Measurements from ENCODE around the gene SPSB3. TPM values are rescaled to one million over a fixed set of nuclear protein-coding genes. Genes with fewer than 3 reads are reported as not detected.

Gene SPSB3
- total and polyA plus RNA-seq, 2 experiments from 2014 or later, result 27.1 to 34.7 TPM

DNA sequence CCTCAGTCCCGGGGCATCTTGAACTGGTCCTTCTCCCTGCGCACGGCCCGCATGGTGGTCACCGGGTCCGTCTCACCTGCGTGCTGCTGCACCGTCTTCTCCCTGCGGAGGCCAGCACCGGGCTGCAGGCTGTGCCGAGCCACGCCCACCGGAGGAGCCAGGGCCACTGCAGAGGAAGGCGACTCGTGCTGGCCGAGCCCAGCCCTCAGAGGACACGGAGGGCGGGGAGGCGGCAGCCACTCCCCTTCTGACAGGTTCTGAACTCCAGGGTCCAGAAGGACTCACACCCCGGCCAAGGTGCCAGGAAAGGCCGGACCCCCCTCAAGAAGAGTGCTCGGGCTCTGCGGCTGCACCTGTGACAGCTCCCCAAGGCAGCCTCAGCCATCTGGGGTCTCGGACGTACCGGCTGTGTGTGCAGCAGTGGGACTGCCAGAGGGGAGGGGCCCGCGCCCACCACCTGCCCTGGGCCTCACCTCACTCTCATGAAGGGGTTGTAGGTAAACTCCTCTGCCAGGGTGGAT, 27.0 kb upstream of the SPSB3 start:
- no peak overlapping the region for H3K4me3 Mint-ChIP-seq
- TF ChIP-seq, protein P1, sequence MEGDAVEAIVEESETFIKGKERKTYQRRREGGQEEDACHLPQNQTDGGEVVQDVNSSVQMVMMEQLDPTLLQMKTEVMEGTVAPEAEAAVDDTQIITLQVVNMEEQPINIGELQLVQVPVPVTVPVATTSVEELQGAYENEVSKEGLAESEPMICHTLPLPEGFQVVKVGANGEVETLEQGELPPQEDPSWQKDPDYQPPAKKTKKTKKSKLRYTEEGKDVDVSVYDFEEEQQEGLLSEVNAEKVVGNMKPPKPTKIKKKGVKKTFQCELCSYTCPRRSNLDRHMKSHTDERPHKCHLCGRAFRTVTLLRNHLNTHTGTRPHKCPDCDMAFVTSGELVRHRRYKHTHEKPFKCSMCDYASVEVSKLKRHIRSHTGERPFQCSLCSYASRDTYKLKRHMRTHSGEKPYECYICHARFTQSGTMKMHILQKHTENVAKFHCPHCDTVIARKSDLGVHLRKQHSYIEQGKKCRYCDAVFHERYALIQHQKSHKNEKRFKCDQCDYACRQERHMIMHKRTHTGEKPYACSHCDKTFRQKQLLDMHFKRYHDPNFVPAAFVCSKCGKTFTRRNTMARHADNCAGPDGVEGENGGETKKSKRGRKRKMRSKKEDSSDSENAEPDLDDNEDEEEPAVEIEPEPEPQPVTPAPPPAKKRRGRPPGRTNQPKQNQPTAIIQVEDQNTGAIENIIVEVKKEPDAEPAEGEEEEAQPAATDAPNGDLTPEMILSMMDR (conservative IDR thresholded peaks at IDR 0.05; ENCODE audit: low read depth in 2 of 2), result peak in 1 of 2 experiments; percentile 30; a peak in 1 of 4 replicates
- no peak for TF ChIP-seq NANOG (IDR thresholded peaks at IDR 0.05; ENCODE audit: borderline replicate concordance)
- Histone ChIP-seq H3K4me3 (no peak overlapping the region), H3K9me2 (ENCODE audit: insufficient read depth) (no peaks in the 10 kb centered on the region), H3K4me1 (ENCODE audit: insufficient read depth) (no peaks in the 10 kb centered on the region), H4K20me1 (replicated peaks; ENCODE audit: insufficient read depth) (no peaks in the 10 kb centered on the region; the same call in 1 of the 2 replicates), H3K79me2 (replicated peaks; ENCODE audit: insufficient read depth) (no peaks in the 10 kb centered on the region; the same call in 1 of the 2 replicates), H3F3A (replicated peaks; ENCODE audit: low read depth) (no peaks in the 10 kb centered on the region; the same call in 1 of the 2 replicates), H2AFZ (no peak overlapping the region), H3K4me2 (no peak overlapping the region), H3K36me3 (ENCODE audit: insufficient read depth) (no peaks in the 10 kb centered on the region), H3K27ac (ENCODE audit: low read depth) (no peak overlapping the region), H3K27me3 (ENCODE audit: insufficient read depth) (no peaks in the 10 kb centered on the region)
- H3K27ac Mint-ChIP-seq, result no peak overlapping the region
- H3K36me3 Mint-ChIP-seq (ENCODE audit: low read depth), result peaks cover 34% of the 10 kb centered on the region
- DNase-seq (ENCODE audit: low spot score), result peak; percentile 76
- H3K27me3 Mint-ChIP-seq (ENCODE audit: insufficient read depth, low read depth, poor library complexity), result peaks cover 4% of the 10 kb centered on the region
- peak; percentile 97 for ATAC-seq
- no peaks in the 10 kb centered on the region for H3K4me1 Mint-ChIP-seq
- peaks cover 10% of the 10 kb centered on the region; the same call in 2 of the 3 replicates for H3K9me3 Mint-ChIP-seq

DNA sequence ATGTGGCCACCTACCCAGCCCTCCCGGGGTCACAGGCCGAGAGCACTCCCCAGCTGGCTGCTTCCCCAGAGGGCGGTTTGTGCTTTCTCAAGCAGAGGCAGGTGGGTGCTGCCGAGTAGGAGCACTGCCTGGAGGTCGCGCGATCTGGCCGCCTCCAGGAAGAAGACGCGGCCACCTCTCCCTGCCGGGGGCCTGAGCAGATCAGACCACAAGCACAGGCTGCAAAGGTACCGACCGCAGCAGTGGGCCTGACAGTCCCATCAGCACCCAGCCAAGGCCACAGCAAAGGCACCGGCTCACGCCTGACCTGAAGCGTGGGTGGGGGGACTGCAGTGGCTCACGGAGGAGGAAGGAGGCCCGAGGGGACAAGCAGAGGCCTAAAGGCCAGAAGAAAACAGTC, 26.3 kb upstream of the SPSB3 start:
- H3K27ac ChIP-seq (ENCODE audit: low read depth), result no peak overlapping the region
- no peak overlapping the region for H2AFZ ChIP-seq
- H4K20me1 ChIP-seq (replicated peaks; ENCODE audit: insufficient read depth), result no peaks in the 10 kb centered on the region; the same call in 1 of the 2 replicates
- peaks cover 4% of the 10 kb centered on the region for H3K27me3 Mint-ChIP-seq (ENCODE audit: insufficient read depth, low read depth, poor library complexity)
- H3K27me3 ChIP-seq (ENCODE audit: insufficient read depth), result no peaks in the 10 kb centered on the region
- H3K4me3 Mint-ChIP-seq, result no peak overlapping the region
- H3K9me2 ChIP-seq (ENCODE audit: insufficient read depth), result no peaks in the 10 kb centered on the region
- no peak overlapping the region for H3K4me3 ChIP-seq
- H3K4me1 ChIP-seq (ENCODE audit: insufficient read depth), result no peaks in the 10 kb centered on the region
- H3K79me2 ChIP-seq (replicated peaks; ENCODE audit: insufficient read depth), result no peaks in the 10 kb centered on the region; the same call in 1 of the 2 replicates
- H3F3A ChIP-seq (replicated peaks; ENCODE audit: low read depth), result no peaks in the 10 kb centered on the region; the same call in 1 of the 2 replicates
- no peak overlapping the region for H3K27ac Mint-ChIP-seq
- no peak for DNase-seq (ENCODE audit: low spot score)
- H3K36me3 Mint-ChIP-seq (ENCODE audit: low read depth), result peaks cover 39% of the 10 kb centered on the region
- TF ChIP-seq, protein P1 (conservative IDR thresholded peaks at IDR 0.05; ENCODE audit: low read depth in 2 of 2), result no peak
- TF ChIP-seq, protein P2, sequence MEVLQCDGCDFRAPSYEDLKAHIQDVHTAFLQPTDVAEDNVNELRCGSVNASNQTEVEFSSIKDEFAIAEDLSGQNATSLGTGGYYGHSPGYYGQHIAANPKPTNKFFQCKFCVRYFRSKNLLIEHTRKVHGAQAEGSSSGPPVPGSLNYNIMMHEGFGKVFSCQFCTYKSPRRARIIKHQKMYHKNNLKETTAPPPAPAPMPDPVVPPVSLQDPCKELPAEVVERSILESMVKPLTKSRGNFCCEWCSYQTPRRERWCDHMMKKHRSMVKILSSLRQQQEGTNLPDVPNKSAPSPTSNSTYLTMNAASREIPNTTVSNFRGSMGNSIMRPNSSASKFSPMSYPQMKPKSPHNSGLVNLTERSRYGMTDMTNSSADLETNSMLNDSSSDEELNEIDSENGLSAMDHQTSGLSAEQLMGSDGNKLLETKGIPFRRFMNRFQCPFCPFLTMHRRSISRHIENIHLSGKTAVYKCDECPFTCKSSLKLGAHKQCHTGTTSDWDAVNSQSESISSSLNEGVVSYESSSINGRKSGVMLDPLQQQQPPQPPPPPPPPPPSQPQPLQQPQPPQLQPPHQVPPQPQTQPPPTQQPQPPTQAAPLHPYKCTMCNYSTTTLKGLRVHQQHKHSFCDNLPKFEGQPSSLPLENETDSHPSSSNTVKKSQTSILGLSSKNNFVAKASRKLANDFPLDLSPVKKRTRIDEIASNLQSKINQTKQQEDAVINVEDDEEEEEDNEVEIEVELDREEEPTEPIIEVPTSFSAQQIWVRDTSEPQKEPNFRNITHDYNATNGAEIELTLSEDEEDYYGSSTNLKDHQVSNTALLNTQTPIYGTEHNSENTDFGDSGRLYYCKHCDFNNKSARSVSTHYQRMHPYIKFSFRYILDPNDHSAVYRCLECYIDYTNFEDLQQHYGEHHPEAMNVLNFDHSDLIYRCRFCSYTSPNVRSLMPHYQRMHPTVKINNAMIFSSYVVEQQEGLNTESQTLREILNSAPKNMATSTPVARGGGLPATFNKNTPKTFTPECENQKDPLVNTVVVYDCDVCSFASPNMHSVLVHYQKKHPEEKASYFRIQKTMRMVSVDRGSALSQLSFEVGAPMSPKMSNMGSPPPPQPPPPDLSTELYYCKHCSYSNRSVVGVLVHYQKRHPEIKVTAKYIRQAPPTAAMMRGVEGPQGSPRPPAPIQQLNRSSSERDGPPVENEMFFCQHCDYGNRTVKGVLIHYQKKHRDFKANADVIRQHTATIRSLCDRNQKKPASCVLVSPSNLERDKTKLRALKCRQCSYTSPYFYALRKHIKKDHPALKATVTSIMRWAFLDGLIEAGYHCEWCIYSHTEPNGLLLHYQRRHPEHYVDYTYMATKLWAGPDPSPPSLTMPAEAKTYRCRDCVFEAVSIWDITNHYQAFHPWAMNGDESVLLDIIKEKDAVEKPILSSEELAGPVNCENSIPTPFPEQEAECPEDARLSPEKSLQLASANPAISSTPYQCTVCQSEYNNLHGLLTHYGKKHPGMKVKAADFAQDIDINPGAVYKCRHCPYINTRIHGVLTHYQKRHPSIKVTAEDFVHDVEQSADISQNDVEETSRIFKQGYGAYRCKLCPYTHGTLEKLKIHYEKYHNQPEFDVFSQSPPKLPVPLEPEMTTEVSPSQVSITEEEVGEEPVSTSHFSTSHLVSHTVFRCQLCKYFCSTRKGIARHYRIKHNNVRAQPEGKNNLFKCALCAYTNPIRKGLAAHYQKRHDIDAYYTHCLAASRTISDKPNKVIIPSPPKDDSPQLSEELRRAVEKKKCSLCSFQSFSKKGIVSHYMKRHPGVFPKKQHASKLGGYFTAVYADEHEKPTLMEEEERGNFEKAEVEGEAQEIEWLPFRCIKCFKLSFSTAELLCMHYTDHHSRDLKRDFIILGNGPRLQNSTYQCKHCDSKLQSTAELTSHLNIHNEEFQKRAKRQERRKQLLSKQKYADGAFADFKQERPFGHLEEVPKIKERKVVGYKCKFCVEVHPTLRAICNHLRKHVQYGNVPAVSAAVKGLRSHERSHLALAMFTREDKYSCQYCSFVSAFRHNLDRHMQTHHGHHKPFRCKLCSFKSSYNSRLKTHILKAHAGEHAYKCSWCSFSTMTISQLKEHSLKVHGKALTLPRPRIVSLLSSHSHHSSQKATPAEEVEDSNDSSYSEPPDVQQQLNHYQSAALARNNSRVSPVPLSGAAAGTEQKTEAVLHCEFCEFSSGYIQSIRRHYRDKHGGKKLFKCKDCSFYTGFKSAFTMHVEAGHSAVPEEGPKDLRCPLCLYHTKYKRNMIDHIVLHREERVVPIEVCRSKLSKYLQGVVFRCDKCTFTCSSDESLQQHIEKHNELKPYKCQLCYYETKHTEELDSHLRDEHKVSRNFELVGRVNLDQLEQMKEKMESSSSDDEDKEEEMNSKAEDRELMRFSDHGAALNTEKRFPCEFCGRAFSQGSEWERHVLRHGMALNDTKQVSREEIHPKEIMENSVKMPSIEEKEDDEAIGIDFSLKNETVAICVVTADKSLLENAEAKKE (CRISPR knock-in tag; IDR thresholded peaks at IDR 0.05), result no peak
- TF ChIP-seq ZNF331 (CRISPR knock-in tag; IDR thresholded peaks at IDR 0.05; ENCODE audit: low read depth) (no peak), NANOG (IDR thresholded peaks at IDR 0.05; ENCODE audit: borderline replicate concordance) (no peak)
- no peak for ATAC-seq
- no peaks in the 10 kb centered on the region for H3K36me3 ChIP-seq (ENCODE audit: insufficient read depth)
- H3K9me3 Mint-ChIP-seq, result peaks cover 16% of the 10 kb centered on the region; the same call in 2 of the 3 replicates
- no peak overlapping the region for H3K4me2 ChIP-seq
- H3K4me1 Mint-ChIP-seq, result no peaks in the 10 kb centered on the region

Measured in GM23338 (cell line).